HCT116 (cell line): ENCODE measurements around the gene EPN1.

ENCODE experiments used
- ATF3 ChIP-seq: IDR thresholded peaks from 2 replicates; pipeline ENCODE4 v1.6.1; 2012
- CEBPB ChIP-seq: IDR thresholded peaks from 2 replicates; pipeline ENCODE4 v1.6.1; 2012; ENCODE audit warnings: low read depth
- EGR1 ChIP-seq: IDR thresholded peaks from 2 replicates; pipeline ENCODE4 v1.6.1; 2012; ENCODE audit warnings: low read depth
- EZH2 ChIP-seq: fragments of 200-600 bp; sonication (generic); IDR thresholded peaks from 2 replicates; pipeline ENCODE4 v1.6.1; 2017; ENCODE audit warnings: antibody characterized with exemption, mixed run types
- FOSL1 ChIP-seq: IDR thresholded peaks from 2 replicates; pipeline ENCODE4 v1.6.1; 2012; ENCODE audit warnings: low read depth
- MAX ChIP-seq: IDR thresholded peaks from 2 replicates; pipeline ENCODE4 v1.6.1; 2012
- POLR2A ChIP-seq: IDR thresholded peaks from 2 replicates; pipeline ENCODE4 v1.7.0; 2011; ENCODE audit warnings: borderline replicate concordance; ENCODE audit not compliant: insufficient read depth, insufficient read length; ENCODE audit errors: extremely low read depth
- POLR2AphosphoS5 ChIP-seq: IDR thresholded peaks from 2 replicates; pipeline ENCODE4 v1.6.1; 2011; ENCODE audit warnings: mild to moderate bottlenecking, low read depth, low read length, moderate library complexity
- RAD21 ChIP-seq: IDR thresholded peaks from 2 replicates; pipeline ENCODE4 v1.6.1; 2012; ENCODE audit warnings: low read depth, mild to moderate bottlenecking
- REST ChIP-seq: IDR thresholded peaks from 2 replicates; pipeline ENCODE4 v1.6.1; 2012; ENCODE audit warnings: low read depth
- SRF ChIP-seq: IDR thresholded peaks from 2 replicates; pipeline ENCODE4 v1.6.1; 2012; ENCODE audit warnings: low read depth
- YY1 ChIP-seq: IDR thresholded peaks from 2 replicates; pipeline ENCODE4 v1.6.1; 2011; ENCODE audit warnings: low read length, low read depth, moderate library complexity, mild to moderate bottlenecking; ENCODE audit not compliant: insufficient replicate concordance; ENCODE audit errors: extremely low read depth
- ZFX ChIP-seq: fragments of 450-650 bp; IDR thresholded peaks from 2 replicates; pipeline ENCODE4 v1.6.1; 2017
- TF ChIP-seq, protein P1 (sequence below), 3 experiments: fragments of 200-600 bp in 1 of 3; sonication (generic) in 1 of 3; IDR thresholded peaks in 2 of 3; conservative IDR thresholded peaks in 1 of 3; 2 replicates each; pipeline ENCODE4 v1.5.1; 2012 to 2017; ENCODE audit warnings: low read depth in 2 of 3, low read length in 2 of 3, antibody characterized with exemption in 1 of 3, borderline replicate concordance in 1 of 3, control low read depth in 1 of 3, mild to moderate bottlenecking in 1 of 3, mixed read lengths in 1 of 3, mixed run types in 1 of 3, moderate library complexity in 1 of 3; ENCODE audit not compliant: insufficient read depth in 1 of 3

DNA sequence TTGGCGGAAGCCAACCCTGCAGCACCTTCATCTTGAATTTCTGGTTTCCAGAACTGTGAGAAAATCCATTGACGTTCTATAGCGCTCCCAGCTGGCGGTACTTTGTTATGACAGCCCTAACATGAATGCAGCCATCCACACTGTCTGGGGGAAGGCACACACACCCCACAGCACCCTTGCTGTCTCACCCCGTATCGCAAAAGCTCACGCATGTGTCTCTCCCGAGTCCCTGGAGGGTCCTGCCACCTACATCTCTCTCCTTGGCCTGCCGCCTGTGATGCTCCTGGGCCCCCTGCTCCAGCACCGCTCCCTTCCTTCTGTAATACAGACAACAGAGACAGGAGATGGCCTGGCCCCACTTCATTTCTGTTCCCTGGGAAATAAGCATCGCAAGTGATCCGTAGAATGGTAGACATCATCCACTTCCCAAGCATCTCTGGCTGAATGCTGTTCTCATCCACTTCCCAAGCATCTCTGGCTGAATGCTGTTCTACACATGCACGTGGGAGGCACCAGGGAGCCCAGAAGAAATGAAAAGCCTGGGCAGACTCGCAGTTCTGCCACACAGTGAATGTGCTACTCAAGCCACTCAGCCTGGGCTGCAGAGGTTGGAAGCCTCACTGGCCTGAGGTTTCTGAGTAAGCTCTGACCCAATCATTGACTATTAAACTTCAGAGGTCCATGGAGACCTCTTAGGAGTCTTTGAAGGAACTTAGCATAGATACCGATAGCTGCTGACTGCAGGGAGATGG is 29.6 kb downstream of the EPN1 start:
- TF ChIP-seq REST (no peak), POLR2A (no peak), YY1 (no peak), POLR2AphosphoS5 (no peak), EZH2 (no peak), ZFX (no peak), SRF (no peak), CEBPB (no peak), MAX (no peak), ATF3 (no peak), FOSL1 (no peak), EGR1 (no peak), RAD21 (no peak)
- TF ChIP-seq, protein P1, sequence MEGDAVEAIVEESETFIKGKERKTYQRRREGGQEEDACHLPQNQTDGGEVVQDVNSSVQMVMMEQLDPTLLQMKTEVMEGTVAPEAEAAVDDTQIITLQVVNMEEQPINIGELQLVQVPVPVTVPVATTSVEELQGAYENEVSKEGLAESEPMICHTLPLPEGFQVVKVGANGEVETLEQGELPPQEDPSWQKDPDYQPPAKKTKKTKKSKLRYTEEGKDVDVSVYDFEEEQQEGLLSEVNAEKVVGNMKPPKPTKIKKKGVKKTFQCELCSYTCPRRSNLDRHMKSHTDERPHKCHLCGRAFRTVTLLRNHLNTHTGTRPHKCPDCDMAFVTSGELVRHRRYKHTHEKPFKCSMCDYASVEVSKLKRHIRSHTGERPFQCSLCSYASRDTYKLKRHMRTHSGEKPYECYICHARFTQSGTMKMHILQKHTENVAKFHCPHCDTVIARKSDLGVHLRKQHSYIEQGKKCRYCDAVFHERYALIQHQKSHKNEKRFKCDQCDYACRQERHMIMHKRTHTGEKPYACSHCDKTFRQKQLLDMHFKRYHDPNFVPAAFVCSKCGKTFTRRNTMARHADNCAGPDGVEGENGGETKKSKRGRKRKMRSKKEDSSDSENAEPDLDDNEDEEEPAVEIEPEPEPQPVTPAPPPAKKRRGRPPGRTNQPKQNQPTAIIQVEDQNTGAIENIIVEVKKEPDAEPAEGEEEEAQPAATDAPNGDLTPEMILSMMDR (IDR thresholded peaks at IDR 0.05 in 2 of 3, conservative IDR thresholded peaks at IDR 0.05 in 1 of 3; ENCODE audit: borderline replicate concordance in 1 of 3, insufficient read depth in 1 of 3, low read depth in 2 of 3, low read length in 2 of 3): peak in 2 of 3 experiments; percentile 15 to 48; a peak in 3 of 6 replicates
